Osteoblast (primary cell): ENCODE data around the gene H1-8. TPM values are rescaled to one million over a fixed set of nuclear protein-coding genes. Genes with fewer than 3 reads are reported as not detected.

ENCODE experiments used
- DNase-seq: peaks from one replicate; pipeline ENCODE4 v3.0.0; 2011; ENCODE audit warnings: low spot score, mixed read lengths; ENCODE audit not compliant: insufficient read length; ENCODE audit errors: missing footprints
- H2AFZ ChIP-seq: 2 replicates; pipeline ENCODE4 v1.6.0; 2011; ENCODE audit warnings: mild to moderate bottlenecking, low read length
- H3K27ac ChIP-seq: 2 replicates; pipeline ENCODE4 v1.5.1; 2011; ENCODE audit warnings: mild to moderate bottlenecking, low read depth, low read length, moderate library complexity
- H3K27me3 ChIP-seq: 2 replicates; pipeline ENCODE4 v1.6.0; 2012; ENCODE audit warnings: mild to moderate bottlenecking, control low read depth, inconsistent platforms, low read length, moderate library complexity; ENCODE audit not compliant: insufficient read depth
- H3K36me3 ChIP-seq: 2 replicates; pipeline ENCODE4 v1.5.1; 2011; ENCODE audit warnings: mild to moderate bottlenecking, low read length, control low read depth, moderate library complexity; ENCODE audit not compliant: insufficient read depth
- H3K4me1 ChIP-seq: 2 replicates; pipeline ENCODE4 v1.5.1; 2011; ENCODE audit warnings: mild to moderate bottlenecking, low read length, control low read depth, moderate library complexity; ENCODE audit not compliant: insufficient read depth
- H3K4me2 ChIP-seq: 2 replicates; pipeline ENCODE4 v1.6.0; 2011; ENCODE audit warnings: mild to moderate bottlenecking, low read length; ENCODE audit not compliant: insufficient read depth
- H3K4me3 ChIP-seq: fragments of 200-600 bp; sonication (generic); 3 replicates; pipeline ENCODE4 v1.5.1; 2012; ENCODE audit warnings: mild to moderate bottlenecking, low read length, inconsistent platforms; ENCODE audit not compliant: insufficient read depth
- H3K79me2 ChIP-seq: 2 replicates; pipeline ENCODE4 v1.6.0; 2012; ENCODE audit warnings: mild to moderate bottlenecking, low read length, control low read depth, inconsistent platforms; ENCODE audit not compliant: insufficient read depth
- H3K9me3 ChIP-seq: 2 replicates; pipeline ENCODE4 v1.5.1; 2011; ENCODE audit warnings: low read depth, low read length, control low read depth
- H4K20me1 ChIP-seq: 2 replicates; pipeline ENCODE4 v1.6.0; 2012; ENCODE audit warnings: mild to moderate bottlenecking, low read length, control low read depth; ENCODE audit not compliant: insufficient read depth
- total RNA-seq: library from RNA; depleted of rRNA; stranded (reverse); fragments of >200 nt; gene quantifications from 2 replicates; pipeline ENCODE4 v1.2.3, GENCODE V29; 2012
- TF ChIP-seq, protein P1 (sequence below): IDR thresholded peaks from 2 replicates; pipeline ENCODE4 v1.5.1; 2011; ENCODE audit warnings: mild to moderate bottlenecking, low read depth, low read length, moderate library complexity; ENCODE audit errors: extremely low read depth

H1-8 gene
- total RNA-seq, 1 donor: not detected

DNA sequence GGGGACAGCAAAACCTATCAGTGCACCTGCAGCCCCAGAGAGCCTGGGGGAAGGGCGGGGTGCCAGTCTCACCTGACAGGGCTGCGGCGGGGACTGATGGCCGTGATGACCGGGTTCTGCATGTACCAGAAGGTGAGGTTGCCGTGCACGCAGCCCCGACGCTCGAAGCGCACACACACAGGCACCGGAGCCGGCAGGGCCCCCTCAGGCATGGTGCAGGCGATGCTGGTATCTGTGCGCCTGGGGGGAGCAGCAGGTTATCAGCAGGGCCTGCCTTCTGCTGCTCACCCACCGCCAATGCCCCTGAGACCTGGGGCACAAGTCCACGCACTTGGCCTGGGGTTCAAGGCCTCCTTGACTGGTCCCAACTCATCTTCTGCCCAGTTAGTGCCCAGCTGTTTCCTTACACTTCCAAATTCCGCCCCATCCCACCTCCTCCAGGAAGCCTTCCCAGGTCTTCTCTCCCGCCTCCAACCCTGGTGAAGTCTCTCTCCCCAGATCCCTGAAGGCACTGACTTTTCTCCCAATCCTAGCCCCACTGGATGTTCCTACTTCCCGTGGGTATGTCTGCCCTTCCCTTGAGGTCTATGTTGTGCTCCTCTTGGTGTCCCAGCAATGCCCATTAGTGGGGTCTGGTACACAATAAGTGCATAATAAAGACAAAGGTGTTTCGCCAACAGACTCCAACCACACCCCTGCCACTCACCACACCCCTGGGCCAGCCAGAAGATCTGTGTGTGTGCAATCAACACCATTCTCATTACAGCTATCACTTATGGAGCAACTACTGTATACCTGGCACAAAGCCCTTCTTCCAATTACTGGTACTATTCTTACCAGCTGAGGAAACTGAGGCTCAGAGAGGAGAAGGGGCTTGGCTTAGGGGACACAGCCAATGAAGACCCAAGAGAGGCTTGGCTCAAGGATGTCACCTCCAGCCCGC is 28.9 kb downstream of the H1-8 start:
- TF ChIP-seq, protein P1, sequence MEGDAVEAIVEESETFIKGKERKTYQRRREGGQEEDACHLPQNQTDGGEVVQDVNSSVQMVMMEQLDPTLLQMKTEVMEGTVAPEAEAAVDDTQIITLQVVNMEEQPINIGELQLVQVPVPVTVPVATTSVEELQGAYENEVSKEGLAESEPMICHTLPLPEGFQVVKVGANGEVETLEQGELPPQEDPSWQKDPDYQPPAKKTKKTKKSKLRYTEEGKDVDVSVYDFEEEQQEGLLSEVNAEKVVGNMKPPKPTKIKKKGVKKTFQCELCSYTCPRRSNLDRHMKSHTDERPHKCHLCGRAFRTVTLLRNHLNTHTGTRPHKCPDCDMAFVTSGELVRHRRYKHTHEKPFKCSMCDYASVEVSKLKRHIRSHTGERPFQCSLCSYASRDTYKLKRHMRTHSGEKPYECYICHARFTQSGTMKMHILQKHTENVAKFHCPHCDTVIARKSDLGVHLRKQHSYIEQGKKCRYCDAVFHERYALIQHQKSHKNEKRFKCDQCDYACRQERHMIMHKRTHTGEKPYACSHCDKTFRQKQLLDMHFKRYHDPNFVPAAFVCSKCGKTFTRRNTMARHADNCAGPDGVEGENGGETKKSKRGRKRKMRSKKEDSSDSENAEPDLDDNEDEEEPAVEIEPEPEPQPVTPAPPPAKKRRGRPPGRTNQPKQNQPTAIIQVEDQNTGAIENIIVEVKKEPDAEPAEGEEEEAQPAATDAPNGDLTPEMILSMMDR: no peak
- H3K9me3 ChIP-seq: no peaks in the 10 kb centered on the region
- no peaks in the 10 kb centered on the region for H4K20me1 ChIP-seq
- no peaks in the 10 kb centered on the region for H3K79me2 ChIP-seq
- peaks cover 77% of the 10 kb centered on the region for H3K36me3 ChIP-seq
- no peak overlapping the region for H3K27ac ChIP-seq
- no peak for DNase-seq
- H3K4me3 ChIP-seq: no peak overlapping the region
- no peak overlapping the region for H2AFZ ChIP-seq
- no peak overlapping the region for H3K4me2 ChIP-seq
- H3K4me1 ChIP-seq: no peaks in the 10 kb centered on the region
- H3K27me3 ChIP-seq: no peaks in the 10 kb centered on the region

DNA sequence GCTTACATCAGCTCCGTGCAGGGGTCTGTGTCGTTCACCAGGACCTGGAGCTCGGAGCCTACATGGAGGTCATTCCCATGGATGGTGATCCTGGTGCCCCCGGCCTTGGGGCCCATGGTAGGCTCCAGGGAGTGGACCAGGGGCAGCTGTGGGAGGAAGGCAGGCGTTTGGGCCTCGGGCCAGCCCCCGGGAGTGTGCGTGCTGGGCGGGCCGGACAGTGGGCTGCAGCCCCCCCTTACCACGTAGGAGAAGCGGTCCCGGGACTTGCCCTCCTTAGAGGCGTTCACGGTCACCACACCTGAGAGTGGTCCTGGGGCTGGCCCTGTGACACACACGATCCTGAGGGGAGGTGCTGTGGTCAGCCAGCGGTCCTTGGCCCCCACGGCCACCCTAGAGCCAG is 29.6 kb downstream of the H1-8 start:
- no peaks in the 10 kb centered on the region for H3K27me3 ChIP-seq
- no peaks in the 10 kb centered on the region for H3K4me1 ChIP-seq
- H3K79me2 ChIP-seq: no peaks in the 10 kb centered on the region
- DNase-seq: no peak
- TF ChIP-seq, protein P1: no peak
- H2AFZ ChIP-seq: no peak overlapping the region
- no peaks in the 10 kb centered on the region for H4K20me1 ChIP-seq
- peaks cover 75% of the 10 kb centered on the region for H3K36me3 ChIP-seq
- no peak overlapping the region for H3K27ac ChIP-seq
- no peak overlapping the region for H3K4me3 ChIP-seq
- no peak overlapping the region for H3K4me2 ChIP-seq
- H3K9me3 ChIP-seq: no peaks in the 10 kb centered on the region

DNA sequence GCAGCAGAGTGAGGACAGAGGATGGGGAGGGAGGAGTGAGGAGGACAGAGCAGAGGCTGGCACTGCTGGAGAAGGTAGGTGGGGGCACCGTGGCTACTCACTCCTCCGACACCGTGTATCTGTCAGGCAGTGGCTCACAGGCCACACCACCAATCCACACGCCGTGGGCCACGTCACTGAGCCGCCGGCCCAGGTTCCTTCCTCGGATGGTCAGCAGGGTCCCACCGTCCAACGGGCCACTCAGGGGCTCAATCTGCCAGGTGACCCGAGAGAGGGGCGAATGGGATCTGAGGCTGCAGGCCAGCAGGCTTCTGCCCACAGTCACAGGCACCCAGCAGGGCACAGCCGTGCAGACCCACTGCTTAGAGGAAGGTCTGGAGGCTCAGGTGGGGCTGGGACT is 30.5 kb downstream of the H1-8 start:
- TF ChIP-seq, protein P1: no peak
- DNase-seq: no peak
- H3K4me1 ChIP-seq: no peaks in the 10 kb centered on the region
- no peak overlapping the region for H3K27ac ChIP-seq
- H3K36me3 ChIP-seq: peaks cover 76% of the 10 kb centered on the region
- no peaks in the 10 kb centered on the region for H3K27me3 ChIP-seq
- no peaks in the 10 kb centered on the region for H3K9me3 ChIP-seq
- no peak overlapping the region for H2AFZ ChIP-seq
- no peaks in the 10 kb centered on the region for H4K20me1 ChIP-seq
- H3K4me3 ChIP-seq: no peak overlapping the region
- H3K4me2 ChIP-seq: no peak overlapping the region
- no peaks in the 10 kb centered on the region for H3K79me2 ChIP-seq

DNA sequence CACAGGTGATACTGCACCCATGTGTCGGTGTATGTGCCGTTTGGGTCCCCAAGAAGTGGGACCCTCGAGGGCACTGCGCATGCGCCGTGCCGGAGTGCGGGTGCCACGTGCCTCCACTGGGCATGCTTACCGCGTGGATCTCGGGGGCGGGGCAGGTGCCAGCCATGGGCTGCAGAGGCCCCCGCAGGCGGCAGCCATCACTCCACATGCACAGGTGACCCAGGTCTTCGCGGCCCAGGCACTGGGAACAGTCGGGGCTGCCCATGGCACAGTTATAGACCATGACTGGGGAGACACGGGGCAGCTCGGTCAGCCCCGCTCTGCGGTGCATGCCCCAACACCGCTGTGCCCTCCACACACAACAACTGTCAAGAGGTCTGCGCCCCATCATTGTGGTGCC is 31.2 kb downstream of the H1-8 start:
- Histone ChIP-seq H3K4me3 (no peak overlapping the region), H4K20me1 (no peaks in the 10 kb centered on the region), H3K27me3 (no peaks in the 10 kb centered on the region), H3K36me3 (peaks cover 75% of the 10 kb centered on the region), H3K9me3 (no peaks in the 10 kb centered on the region), H3K4me1 (no peaks in the 10 kb centered on the region), H3K4me2 (no peak overlapping the region), H2AFZ (no peak overlapping the region), H3K27ac (no peak overlapping the region), H3K79me2 (no peaks in the 10 kb centered on the region)
- DNase-seq: no peak
- TF ChIP-seq, protein P1: no peak
